Astrocyte of the hippocampus (primary cell): ENCODE data around the gene MEG3.

Experiments
- DNase-seq: peaks from one replicate; pipeline ENCODE4 v3.0.0; 2011; ENCODE audit warnings: low read depth, low spot score

The MEG3 gene

DNA sequence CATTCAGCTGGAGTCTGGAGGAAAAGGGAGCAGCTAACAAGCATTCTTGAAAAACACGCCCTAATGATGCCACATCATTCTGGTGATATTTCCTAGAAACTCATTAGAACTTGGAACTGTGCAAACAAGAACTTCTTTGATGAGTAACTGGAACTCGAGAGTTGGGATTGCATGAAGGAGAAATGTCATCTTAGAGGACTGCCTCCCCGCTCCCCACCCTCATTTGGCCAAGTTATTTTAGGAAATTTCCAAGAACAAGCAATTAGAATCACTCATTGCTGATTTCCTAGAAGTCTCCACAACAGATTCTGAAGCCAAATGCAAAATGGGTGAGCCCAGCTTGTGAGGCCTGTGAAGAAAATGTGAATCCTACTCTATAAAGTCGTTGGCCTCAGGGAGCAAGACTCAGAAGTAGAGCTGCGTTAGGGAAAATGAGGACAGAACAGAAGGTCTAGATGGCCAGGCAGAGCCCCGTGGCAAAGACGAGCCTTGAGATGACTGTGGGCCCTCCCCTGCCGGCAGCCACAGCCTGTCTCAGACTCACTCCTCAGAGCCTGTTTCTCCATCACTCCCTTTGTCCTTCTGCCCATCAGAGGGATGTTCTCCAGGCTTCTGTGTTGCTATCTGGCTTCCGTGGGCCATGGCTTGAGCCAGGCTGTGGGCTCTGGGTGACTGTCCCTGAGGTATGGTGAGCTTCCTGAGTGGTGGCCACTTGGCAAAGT, 39.2 kb downstream of the MEG3 start:
- no peak for DNase-seq

DNA sequence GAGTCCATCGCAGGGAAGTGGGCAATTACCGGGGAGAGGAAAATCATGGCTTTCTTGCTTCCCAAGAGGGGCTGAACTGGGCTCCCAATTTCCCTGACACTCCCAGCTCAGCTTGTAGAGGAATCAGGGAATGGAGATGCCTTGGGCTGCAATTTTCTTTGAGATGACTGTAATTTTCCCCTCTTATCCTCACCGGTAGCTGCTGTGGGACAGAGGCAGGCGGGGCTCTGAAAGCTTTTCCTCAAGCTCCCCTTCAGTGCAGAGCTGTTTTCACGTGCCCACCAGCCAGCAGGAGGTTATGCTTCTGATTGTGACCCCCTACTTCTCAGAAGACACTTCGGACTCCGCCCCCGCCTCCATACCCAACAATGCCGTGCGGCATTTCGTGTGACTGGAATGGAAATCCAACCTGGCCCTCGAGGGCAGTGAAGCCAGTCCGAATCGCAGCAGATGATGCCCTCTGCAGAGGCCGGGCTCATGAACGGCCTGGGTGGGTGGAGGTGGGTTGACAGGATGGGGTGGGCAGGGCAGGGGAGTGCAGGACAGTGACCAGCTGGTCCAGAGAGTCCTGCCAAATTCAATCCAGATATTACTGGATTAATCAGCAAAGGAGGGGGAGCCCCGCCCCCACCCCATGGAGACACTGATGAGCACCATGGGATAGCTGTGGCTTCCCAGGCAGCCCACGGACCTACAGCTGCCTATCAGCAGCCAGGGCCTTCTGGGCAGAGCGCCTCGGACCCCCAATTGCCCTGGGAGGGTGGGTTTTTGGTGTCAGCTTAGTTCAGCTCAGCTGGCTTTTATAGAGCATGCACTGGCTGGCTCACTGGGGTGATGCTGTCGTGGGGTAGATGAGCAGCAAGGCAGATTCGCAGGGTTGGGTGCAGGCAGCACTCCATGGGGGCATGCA, 40.0 kb downstream of the MEG3 start:
- no peak for DNase-seq

DNA sequence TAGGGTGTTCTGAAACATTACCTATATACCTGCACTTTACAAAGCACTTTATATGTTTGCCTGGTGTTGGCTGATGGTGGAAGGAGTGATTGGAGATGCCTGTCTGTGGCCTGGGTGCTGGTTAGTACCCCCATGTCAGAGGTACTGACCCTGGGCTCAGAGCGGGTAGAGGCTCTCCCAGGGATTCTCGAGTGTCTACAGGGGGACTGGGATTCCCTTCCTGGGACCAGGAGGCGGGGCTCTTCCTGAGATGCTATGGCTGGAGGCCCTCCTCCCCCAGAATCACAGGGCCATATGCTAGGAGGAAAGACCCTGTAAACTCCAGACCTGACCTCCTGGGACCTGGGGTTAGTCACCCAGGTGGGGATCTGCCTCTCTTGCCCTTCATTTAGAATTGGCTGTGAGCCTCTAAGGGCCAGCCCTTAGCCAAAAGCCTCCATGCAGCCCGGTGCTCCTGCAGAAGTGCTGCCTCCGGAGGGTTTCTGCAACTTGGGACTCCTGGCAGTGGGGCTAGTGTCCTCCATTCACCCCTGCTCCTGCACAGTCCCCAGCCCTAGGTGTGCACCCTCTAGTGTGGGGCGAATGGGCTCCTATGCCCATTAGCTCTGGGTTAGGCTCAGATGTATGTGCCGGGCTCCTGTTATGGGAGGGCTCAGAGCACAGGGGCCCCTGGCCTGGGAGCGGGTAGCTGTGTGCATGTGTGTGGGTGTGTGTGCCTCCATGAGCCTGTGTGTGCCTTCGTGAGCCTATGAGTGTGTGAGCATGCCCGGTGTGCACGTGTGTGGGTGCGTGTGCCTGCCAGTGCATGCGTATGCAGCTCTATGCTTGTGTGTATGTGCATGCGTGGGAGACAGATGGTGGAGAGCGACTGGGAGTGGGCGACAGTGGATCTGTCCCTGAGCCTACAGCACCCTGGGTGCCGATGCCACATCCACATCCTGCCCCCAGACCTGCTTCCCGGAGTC, 41.0 kb downstream of the MEG3 start:
- DNase-seq, result no peak

DNA sequence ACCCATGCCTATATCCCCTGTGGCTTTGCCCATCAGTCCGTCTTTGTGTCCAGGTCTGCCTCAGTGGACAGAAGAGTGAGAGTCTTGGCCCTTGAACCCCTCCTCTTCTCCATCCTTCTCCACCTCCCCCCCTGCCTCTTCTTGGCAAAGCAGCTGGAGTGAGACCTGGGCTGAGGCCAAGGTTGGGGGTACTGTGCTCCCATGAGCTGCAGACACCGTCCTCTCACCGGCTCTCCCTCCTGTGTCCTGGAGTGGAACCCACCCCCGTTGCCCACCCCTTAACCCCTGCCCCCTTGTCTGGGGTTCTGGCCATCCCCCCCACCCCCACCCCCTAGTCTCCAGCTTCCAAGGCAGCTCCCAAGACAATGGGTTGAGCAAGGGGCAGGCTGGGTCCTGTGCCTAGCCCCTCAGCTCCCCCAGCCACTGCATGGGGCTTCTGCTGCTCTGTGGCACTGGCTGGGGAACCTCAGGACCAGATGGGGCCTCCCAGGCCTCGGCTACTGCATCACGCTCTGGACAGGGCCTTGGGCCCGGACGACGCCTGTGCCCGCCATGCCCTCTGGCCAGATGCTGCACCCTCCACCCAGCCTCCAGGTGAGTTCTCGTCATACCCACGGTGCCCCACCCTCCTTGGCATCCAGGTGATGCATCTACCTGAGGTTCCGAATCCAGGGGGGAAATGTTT, 41.9 kb downstream of the MEG3 start:
- DNase-seq, result no peak

DNA sequence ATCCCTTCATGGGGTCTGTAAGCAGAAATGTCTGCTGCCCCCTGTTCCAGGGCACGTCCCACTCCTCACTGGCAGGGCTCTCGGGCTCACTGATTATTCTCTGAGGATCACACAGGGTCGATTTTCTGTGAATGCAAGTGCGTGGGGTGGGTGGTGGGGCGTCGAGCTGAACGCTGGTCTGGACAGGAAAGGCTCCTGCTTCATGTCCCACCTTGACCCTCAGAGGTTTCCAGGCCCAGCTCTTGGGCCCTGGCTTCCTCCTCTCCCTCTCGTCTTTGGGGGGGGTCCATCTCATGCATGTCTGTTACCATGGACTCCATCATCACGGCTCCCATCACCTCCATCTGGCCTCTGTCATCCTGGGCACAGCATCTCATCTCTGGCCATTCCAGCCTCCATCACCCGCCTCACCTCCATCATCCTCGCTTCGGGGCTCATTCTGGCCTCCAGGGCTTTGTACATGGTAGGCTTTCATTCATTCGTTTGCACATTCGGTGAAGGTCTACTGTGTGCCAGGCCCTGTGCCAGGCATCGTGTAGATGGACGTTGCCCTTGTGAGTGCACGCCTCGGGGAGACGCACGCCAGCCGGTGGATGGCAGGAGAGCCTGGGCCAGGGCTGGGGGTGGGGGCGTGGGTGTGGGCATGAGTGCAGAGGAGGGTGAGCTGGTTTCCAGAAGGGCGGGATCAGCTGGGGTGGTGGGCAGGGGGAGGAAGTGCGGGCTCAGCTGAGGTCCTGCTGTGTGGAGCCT, 42.9 kb downstream of the MEG3 start:
- DNase-seq, result no peak

DNA sequence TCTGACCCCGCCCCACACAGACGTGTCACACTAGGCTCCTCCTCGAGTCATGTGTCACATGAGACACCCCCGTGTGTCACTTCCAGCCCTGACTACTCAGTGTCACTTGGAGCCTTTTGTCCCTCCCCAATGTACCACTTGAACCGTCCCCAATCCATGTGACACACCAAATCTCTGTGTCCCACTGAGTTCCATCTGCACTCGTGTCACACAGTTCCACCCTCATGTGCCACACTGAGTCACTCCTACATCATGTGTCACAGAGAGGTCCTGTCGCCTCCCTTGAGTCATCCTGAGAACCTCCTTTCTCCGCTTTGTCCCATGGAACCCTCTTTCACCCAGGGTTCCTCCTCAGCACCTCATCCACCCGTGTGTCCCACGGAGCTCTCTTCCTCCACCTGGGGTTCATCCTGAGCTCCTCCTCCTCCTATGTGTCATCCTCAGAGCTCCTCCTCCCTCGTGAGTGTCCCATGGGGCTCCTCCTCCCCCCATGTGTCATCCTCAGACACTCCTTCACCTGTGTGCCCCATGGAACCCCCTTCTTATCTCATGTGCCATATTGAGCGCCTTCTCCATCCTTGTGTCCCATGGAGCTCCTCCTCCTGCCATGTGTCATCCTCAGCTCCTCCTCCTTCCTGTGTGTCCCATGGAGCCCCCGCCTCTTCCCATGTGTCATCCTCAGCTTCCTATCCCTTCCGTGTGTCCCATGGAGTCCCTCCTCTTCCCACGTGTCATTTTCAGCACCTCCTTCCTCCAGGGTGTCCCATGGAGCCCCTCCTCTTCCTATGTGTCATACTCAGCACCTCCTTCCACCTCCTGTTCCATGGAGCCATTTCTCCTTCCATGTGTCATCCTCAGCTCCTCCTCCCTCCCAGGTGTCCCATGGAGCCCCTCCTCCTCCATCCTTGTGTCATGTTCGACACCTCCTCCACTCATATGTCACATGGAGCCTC, 45.6 kb downstream of the MEG3 start:
- no peak for DNase-seq

DNA sequence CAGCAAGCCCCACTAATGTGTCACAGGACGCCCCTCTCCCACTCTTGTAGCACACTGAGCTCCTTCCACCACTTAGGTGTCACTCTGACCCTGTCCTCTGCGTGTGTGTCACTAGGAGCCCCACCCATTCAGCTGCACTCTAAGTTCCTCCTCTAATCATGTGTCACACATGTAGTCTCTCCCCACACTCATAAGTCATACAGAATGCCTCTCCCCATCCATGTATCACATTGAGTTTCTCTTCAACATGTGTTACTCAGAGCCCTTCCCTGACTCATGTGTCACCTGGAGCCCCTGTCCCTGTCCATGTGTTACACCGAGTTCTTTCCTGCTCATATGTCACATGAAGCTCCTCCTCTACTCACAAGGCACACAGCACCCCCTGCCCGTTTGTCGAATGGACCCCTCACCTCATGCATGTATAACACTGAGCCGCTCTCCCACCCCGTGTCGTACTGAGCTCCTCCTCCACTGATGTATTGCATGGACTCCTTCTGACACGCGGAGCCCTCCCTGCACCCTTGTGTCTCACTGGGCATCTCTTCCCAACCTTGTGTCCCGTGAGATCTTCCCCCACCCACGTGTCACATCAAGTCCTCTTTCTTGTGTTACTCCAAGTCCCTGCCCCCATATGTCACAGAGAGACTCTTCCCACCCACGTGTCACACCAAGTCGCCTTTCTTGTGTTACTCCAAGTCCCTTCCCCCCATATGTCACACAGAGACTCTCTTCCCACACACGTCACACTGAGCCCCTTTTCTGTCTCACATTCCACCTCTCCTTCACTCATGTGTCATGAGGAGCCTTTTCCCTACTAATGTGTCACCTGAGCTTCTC, 46.6 kb downstream of the MEG3 start:
- no peak for DNase-seq

DNA sequence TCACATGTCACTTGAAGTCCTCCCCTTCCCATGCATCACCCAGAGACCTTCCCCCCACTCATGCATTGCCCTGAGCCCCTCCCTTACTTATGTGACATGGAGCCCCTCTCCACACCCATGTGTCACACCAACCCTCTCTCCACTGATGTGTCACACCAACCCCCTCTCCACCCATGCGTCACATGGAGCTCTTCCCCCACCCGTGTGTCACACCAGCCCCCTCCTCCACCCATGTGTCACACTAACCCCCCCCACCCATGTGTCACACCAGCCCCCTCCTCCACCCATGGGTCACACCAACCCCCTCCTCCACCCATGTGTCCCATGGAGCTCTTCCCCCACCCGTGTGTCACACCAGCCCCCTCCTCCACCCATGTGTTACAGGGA, 47.2 kb downstream of the MEG3 start:
- DNase-seq, result no peak

DNA sequence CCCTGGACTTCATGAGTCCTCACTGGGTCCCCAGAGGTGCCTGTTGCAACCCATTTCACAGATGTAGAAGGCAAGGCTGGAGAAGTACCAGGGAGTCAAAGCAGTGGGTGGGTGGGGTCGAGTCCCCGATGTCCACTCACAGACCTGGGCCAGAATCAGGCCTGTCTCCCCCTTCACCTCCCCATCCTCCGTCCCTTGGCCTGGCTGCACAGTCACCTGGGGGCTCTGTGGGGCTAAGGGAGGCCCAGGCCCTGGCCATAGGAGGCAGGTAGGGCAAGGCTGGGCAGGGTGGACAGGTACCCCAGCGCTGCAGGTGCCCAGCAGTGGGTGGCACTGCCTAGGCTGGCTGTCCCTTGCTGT, 48.1 kb downstream of the MEG3 start:
- DNase-seq, result no peak

DNA sequence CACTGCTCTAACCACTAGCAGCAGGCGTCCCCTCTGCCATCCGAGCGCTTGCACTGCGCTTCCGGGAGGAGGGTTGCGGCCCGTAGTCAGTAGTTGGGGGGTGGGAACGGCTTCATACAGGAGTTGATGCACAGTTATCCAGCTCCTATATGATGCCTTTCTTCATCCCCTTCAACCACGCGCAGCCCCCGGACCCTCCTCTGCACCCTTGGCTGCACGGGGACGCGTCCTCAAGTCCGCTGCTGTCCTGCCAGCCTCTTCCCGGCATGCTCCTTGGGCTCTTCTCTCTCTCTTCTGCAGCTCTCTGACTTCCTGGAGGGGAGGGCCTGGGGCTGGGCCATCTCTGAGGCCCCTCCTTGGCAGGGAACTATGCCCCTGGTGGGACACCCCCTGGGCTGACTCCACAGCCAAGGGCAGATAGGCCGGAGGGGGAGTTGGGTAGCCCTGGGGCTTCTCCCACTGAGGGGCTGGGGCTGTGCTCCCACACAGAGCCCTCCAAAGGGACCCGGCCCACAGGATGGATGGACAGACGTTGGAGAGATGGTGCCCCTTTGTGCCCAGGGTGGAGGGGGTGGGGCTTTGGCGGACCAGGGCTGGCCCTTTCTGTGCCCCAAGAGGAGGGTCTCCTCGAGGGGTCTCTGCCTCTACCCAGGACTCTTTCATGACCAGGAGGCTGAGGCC, 48.6 kb downstream of the MEG3 start:
- no peak for DNase-seq

DNA sequence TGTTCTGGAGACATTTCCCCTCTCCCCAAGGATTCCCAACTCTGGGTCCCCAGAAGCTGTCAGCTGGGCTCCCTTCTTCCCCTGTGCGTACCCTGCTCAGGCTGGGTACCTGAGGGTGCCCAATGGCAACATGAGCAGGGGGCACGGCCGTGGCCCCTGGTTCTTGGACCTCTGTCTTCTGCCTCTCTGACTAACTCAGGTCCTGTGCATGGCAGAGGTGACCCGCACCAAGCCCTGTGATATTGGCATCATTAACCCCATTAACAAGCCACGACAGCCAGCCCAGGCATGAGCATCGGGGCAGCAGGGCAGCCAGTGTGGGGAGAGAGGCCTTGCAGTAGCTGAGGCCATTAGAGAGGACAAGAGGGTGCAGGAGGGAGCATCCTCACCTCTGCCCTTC, 49.2 kb downstream of the MEG3 start:
- DNase-seq, result no peak

DNA sequence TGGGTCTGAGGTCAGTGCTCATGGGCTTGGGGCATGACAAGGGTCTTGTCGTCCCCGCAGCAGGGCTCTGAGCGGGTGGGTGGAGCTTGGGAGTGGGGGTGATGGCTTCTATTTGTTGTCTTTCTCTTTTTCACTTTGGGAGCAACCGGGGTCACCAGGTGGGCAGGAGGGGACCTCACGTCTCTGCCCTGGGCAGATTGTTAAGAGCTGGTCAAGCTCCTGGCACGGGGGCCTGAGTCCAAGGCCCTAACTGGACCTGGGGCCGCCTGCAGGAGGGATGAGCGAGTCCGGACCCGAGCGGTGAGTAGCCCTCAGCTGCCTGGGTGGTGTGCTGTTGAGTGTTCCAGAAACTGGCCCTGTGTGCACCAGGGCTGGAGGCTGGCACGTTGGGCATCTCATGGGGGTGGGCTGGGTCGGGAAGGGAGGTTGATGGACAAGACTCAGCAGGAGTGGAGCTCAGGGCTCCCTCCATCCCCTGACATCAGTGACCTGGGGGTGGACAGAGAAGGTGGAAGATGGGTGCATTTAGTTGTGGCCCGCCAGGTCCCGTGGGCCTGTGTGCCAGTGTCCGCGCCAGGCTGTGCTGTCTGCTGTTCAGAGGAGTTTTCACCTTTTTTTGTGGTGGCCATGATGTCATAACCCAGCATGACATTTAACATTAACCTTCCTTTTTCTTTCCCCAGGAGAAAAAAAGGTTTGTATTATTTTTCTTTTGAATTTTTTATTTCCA, 50.1 kb downstream of the MEG3 start:
- DNase-seq, result no peak

DNA sequence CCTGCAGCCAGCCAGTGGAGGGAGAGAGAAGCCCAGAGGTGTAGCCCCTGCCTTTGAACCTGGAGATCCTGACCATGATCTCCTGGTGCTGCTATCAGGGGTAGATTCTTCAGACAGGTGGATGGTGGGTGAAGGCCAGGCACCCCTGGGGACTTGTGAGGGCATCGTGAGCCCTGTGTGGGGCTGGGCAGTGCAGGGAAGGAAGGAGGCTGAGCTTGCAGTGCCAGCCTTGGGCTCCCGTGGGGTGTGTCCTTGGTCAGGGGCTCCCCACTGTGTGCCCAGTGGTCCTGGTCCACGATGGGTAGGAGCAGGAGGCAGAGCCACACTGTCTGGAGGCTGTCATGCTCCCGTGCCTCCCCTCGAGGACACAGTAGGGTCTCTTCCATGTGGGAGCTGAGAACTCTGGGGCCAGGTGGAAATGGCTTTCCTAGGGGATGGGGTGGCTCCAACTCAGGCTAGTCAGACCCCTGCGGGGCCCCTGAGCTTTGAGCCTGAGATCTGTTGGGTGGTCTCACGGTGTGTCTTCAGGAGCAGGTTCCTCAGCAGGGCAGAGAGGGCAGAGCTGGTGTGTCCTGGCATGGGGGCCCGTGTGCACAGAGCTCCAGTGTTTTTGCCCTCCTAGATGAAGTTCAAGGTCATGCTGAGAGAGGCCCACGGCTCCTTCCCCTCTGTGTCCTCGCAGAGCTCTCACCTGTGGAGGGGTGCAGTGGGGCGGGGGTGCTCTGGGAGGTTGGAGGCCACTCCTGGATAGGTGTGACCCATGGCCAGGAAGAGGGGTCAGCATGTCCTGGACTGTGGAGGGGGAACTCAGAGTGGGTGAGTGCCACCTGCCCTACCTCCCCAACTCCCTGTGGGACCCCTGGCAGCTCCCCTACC, 52.6 kb downstream of the MEG3 start:
- no peak for DNase-seq

DNA sequence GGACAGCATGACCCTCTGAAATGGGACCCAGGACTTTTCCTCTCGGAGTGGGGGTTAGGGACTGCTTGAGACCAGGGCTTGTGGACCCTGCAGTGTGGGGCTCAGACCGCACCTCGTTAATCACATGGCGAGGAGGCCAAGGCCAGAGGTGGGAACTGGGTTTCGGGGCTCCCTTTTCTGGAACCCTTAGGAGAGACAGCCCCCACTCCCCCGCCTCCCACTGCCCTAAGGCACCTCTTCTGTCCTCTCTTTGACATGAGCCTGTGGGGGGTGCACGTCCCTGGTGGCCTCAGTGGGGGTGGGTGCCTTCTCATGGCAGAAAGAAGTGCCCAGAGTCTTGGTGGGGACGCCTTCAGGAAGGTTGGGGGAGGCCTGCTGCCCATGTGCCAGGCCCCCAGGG, 53.3 kb downstream of the MEG3 start:
- DNase-seq, result no peak

DNA sequence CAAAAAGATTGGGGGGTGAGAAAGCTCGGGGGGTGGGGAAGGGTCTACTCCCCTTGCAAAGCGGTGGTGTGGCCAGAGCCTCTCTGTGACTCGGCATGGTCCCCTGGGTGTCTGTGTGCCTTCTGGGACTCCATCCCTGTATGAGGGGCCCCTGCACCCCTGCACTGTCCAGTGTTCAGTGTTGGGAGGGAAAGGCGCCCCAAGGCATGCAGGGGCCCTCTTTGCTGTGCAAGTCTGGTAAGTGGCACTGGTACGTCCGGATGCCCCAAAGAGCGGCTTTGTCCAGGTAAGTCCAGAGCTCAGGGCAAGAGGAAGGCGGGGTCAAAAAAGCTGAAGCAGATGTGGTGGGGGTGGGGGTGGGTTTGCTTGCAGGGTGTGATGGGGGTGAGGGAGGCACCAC, 53.9 kb downstream of the MEG3 start:
- DNase-seq, result no peak
